ENCODE data around the gene KIF3A. TPM values are rescaled to one million over a fixed set of nuclear protein-coding genes. Genes with fewer than 3 reads are reported as not detected.

The KIF3A gene
- total RNA-seq, 1 donor from 2014 or later, result 20.0 TPM

GRCh38 chr5:132681983-132682382 lies 55.4 kb downstream of the KIF3A start:
- H3K27me3 Mint-ChIP-seq, result no peaks in the 10 kb centered on the region
- TF ChIP-seq CTCF (conservative IDR thresholded peaks at IDR 0.05), result no peak
- H3K4me3 Mint-ChIP-seq, result no peak overlapping the region
- H3K27ac Mint-ChIP-seq, result no peak overlapping the region
- no peaks in the 10 kb centered on the region for H3K9me3 Mint-ChIP-seq
- no peaks in the 10 kb centered on the region for H3K36me3 Mint-ChIP-seq
- DNase-seq (ENCODE audit: extremely low spot score, unreplicated experiment), result no peak
- no peaks in the 10 kb centered on the region for H3K4me1 Mint-ChIP-seq (ENCODE audit: unreplicated experiment)

- Mint-ChIP-seq H3K36me3 (no peaks in the 10 kb centered on the region), H3K9me3 (no peaks in the 10 kb centered on the region), H3K27ac (no peak overlapping the region), H3K4me1 (ENCODE audit: unreplicated experiment) (no peaks in the 10 kb centered on the region), H3K27me3 (no peaks in the 10 kb centered on the region), H3K4me3 (no peak overlapping the region)
- DNase-seq (ENCODE audit: extremely low spot score, unreplicated experiment), result no peak
- no peak for TF ChIP-seq CTCF (conservative IDR thresholded peaks at IDR 0.05)
Measured at GRCh38 chr5:132681476-132681831, 55.9 kb downstream of the KIF3A start.

GRCh38 chr5:132680780-132681475 lies 56.4 kb downstream of the KIF3A start:
- peak; percentile 50 for DNase-seq (ENCODE audit: extremely low spot score, unreplicated experiment)
- no peaks in the 10 kb centered on the region for H3K27me3 Mint-ChIP-seq
- no peaks in the 10 kb centered on the region for H3K4me1 Mint-ChIP-seq (ENCODE audit: unreplicated experiment)

GRCh38 chr5:132679717-132680380 lies 57.5 kb downstream of the KIF3A start:
- Mint-ChIP-seq H3K27me3 (no peaks in the 10 kb centered on the region), H3K36me3 (no peaks in the 10 kb centered on the region), H3K9me3 (no peaks in the 10 kb centered on the region), H3K4me1 (ENCODE audit: unreplicated experiment) (no peaks in the 10 kb centered on the region), H3K4me3 (no peak overlapping the region), H3K27ac (no peak overlapping the region)
- TF ChIP-seq CTCF (conservative IDR thresholded peaks at IDR 0.05), result no peak
- no peak for DNase-seq (ENCODE audit: extremely low spot score, unreplicated experiment)

More at GRCh38 chr5:132680780-132681475, 56.4 kb downstream of the KIF3A start:
- Mint-ChIP-seq H3K9me3 (no peaks in the 10 kb centered on the region), H3K4me3 (no peak overlapping the region), H3K27ac (no peak overlapping the region), H3K36me3 (no peaks in the 10 kb centered on the region)
- no peak for TF ChIP-seq CTCF (conservative IDR thresholded peaks at IDR 0.05)

- H3K4me1 Mint-ChIP-seq (ENCODE audit: unreplicated experiment), result no peaks in the 10 kb centered on the region
Measured at GRCh38 chr5:132679166-132679565, 58.2 kb downstream of the KIF3A start.

More at GRCh38 chr5:132679166-132679565, 58.2 kb downstream of the KIF3A start:
- Mint-ChIP-seq H3K9me3 (no peaks in the 10 kb centered on the region), H3K4me3 (no peak overlapping the region), H3K27me3 (no peaks in the 10 kb centered on the region), H3K36me3 (no peaks in the 10 kb centered on the region), H3K27ac (no peak overlapping the region)
- DNase-seq (ENCODE audit: extremely low spot score, unreplicated experiment), result no peak
- no peak for TF ChIP-seq CTCF (conservative IDR thresholded peaks at IDR 0.05)

Data from type B pancreatic cell (in vitro differentiated cells).